NCI-H128 (cell line): ENCODE measurements around the gene MRPS18A.
"Not testable (repeated sequence)": the region's sequence is repeated elsewhere in the genome, so short reads cannot be mapped to it uniquely, and the experiment has no call there.

Experiments
- DNase-seq: peaks from one replicate; lab custom pipeline; 2025; ENCODE audit not compliant: unreplicated experiment; lab: John Stamatoyannopoulos, UW

Gene MRPS18A

DNA sequence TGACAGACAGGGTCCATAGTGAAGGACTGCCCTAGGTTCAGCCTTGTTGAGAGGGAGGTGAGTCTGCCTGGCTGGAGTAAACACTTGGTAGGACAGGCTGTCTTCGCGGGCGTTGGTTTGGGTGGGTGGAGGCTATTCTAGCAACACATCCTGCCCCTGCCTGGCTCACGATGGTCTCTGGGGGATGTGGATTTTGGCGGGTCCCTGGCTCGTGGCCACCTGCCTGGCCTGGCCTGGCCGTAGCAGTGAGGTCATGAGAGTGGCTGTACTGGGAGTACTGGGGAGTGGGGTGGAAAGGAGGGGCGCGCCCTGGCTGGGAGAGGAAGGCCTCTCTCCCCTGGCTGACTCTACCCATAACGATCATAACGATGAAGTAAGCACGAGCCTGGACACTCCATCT lies 30.2 kb upstream of the MRPS18A start:
- no peak for DNase-seq

- no peak for DNase-seq
Measured at GRCh38 chr6:43717389-43717788, 29.8 kb upstream of the MRPS18A start.

DNA sequence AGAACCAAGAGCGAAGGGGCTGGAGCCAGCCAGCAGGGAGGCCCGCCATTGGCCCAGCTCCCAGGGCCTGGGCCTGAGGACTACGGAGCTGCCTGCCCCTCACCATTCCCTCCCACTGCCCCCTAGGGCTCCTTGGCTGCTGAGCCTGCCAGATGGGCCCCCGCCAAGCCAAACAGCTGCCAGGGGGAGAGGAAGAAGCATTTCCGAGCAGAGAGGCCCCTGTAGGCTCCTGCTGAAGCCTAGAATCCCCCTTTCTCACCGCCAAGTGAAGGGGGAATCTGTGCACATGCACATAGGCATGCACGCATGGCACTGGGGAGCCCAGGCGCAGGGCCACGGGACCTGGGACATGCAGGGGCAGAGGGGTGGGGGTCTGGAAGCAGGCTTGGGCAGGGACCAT lies 28.5 kb upstream of the MRPS18A start:
- no peak for DNase-seq

DNA sequence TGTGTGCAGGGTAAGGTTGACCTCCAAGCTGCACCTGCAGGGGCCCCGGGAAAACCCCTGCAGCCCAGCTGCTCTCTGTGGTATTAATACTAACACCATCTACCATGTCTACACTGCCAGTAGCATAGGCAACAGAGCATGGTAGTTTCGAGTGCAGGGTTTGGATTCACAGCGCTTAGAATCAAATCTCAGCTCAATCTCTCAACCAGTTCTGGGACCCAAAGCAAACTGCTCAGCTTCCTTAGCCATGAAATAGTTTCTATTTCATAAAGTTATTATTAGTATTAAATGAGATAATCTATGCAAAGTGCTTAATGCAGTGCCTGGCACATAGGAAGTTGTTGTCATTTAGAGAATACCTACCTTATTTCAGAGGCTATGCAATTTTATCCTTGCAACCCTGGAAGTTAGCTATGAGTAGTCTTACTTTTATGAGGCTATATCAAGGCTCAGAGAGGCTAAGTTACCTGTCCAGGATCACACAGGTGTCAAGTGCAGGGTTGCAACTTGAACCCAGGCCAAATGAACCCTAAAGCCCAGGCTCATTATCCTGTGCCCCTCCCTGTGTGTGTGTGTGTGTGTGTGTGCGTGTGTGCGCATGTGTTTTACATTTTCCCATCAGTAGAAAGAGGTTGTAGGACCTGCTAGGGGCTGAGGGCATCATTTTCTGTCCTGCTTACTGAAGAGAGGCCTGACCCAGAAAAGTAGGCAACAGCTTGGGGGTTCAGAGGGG lies 27.6 kb upstream of the MRPS18A start:
- no peak for DNase-seq

DNA sequence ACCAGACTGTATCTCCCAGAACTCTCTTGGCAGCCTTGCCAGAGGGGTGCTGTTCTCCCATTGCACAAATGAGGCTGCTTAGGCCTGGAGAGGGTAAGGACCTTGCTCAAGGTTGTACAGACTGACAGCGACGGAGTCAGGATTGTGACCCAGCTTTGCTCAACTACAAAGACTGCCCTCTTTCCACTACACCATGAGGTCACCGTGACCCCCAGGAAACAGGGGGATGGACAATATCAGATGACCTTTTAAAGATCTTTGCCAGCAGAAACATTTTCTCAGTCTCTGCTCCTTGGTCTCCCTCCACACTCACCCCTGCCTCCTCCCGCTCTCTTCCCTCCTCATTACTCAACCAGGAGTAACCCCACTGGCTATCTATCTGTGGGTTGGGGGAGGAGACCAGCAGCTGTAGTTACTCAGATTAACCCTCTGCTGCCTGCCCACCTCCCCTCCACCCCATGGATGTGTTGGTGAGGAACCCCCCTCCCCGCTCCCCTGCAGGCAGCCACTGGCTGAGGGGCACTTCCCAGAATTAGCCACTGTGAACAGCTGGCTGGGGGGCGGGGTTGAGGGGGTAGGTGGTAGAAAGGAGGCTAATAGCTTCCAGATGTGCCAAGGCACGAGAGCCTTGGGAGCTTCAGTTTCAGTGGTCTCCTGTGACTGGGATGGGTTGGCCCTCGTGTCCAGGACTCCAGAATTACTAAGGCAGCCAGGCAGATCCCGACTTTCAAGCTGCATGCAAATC lies 26.9 kb upstream of the MRPS18A start:
- DNase-seq = no peak

DNA sequence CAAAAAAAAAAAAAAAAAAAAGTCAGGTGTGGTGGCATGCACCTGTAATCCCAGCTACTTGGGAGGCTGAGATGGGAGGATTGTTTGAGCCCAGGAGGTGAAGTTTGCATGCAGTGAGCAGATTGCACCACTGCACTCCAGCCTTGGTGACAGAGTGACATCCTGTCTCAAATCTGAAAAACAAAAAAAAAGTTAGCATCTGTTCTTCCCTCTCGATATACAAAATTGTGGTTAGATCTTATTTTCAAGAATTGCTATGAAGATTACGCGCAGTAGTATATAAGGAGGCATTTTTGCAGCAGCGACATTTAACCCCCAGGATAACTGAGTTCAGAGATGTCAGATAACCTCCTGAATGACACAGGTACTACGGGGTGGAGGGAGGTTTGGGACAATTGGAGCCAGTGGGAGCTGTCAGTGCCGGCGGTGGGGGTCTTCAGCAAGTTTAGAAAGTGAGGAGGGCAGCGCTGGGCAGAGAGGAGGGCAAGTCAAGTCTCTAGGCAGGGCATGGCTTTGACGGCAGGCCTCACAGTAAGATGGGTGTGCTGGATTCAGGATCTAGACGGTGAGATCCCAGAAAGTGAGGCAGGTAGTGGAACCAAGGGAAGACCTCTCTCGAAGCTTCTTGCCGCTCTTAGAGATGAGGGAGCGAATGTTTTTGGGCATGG lies 26.2 kb upstream of the MRPS18A start:
- no peak for DNase-seq

- no peak for DNase-seq
Measured at GRCh38 chr6:43712579-43712978, 25.0 kb upstream of the MRPS18A start.

- DNase-seq = no peak
Measured at GRCh38 chr6:43710576-43710975, 23.0 kb upstream of the MRPS18A start.

- no peak for DNase-seq
Measured at GRCh38 chr6:43709654-43710303, 22.2 kb upstream of the MRPS18A start.

- no peak for DNase-seq
Measured at GRCh38 chr6:43708860-43709653, 21.5 kb upstream of the MRPS18A start.

GRCh38 chr6:43707767-43708166 lies 20.2 kb upstream of the MRPS18A start:
- DNase-seq = no peak

- DNase-seq = no peak
Measured at GRCh38 chr6:43707269-43707668, 19.7 kb upstream of the MRPS18A start.

DNA sequence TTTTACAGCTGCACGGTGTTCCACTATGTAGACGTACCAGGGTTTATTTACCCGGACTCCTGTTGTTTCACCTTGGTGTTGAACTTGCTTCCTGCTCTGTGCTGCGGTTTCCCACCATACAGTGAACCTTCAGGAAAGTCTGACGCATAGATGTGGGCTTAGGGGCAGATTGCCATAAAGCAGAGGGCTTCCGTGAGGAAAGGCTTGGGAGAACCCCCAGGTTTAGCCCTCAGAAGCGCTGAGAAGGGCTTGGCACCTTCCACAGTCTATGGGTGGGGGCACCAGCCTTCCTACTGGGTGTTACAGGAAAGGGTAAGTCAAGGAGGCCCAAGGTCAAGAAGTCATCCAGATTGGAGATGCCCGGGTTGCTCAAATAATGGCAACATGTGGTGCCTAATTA lies 19.2 kb upstream of the MRPS18A start:
- no peak for DNase-seq

GRCh38 chr6:43705996-43706395 lies 18.4 kb upstream of the MRPS18A start:
- no peak for DNase-seq

GRCh38 chr6:43703512-43704429 lies 16.2 kb upstream of the MRPS18A start:
- DNase-seq = no peak

- DNase-seq = no peak
Measured at GRCh38 chr6:43702534-43703440, 15.2 kb upstream of the MRPS18A start.

DNA sequence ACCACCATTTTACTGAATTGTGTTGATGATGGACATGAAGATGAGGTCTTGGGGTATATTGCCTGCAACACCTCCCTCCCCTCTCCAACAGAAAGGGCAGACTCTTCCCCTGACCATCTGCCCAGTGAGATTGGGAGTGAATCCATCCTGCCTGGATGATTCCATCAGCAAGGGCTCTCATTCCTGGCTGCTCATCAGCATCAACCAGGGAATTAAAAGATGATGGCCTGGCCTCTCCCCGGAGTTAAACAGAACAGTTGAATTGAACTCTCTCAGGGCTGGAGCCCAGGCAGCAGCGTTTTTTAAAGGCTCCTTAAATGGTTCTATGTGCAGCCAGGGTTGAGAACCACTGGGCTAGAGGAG lies 14.6 kb upstream of the MRPS18A start:
- no peak for DNase-seq

DNA sequence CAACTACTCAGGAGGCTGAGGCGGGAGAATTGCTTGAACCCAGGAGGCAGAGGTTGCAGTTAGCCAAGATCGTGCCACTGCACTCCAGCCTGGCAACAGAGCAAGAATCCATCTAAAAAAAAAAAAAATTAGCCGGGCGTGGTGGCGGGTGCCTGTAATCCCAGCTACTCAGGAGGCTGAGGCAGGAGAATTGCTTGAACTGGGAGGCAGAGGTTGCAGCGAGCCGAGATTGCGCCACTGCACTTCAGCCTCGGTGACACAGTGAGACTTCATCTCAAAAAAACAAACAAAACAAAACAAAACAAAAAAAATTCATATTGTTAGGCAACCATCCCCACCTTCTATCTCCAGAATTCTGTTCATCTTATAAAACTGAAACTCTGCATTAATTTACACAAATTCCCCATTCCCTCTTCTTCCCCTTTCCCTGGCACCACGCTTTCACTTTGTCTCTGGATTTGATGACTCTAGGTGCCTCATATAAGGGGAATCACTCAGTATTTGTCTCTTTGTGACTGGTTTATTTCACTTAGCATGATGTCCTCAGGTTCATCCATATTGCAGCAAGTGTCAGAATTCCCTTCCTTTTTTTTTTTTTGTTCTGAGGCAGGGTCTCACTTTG lies 13.5 kb upstream of the MRPS18A start:
- not testable (repeated sequence) for DNase-seq
